Osteocyte (in vitro differentiated cells): ENCODE measurements around the gene LPCAT2. TPM values are rescaled to one million over a fixed set of nuclear protein-coding genes. Genes with fewer than 3 reads are reported as not detected.
"Not testable (repeated sequence)": the region's sequence is repeated elsewhere in the genome, so short reads cannot be mapped to it uniquely, and the experiment has no call there.

Experiments
- DNase-seq: peaks from one replicate; pipeline ENCODE4 v3.0.0; 2021; ENCODE audit warnings: mixed read lengths; ENCODE audit not compliant: unreplicated experiment; ENCODE audit errors: extremely low spot score
- H3K27ac Mint-ChIP-seq: one replicate; pipeline ENCODE4 v1.8.0; 2021; ENCODE audit warnings: mild to moderate bottlenecking, mixed read lengths; ENCODE audit not compliant: unreplicated experiment
- H3K27me3 Mint-ChIP-seq: one replicate; pipeline ENCODE4 v1.8.0; 2021; ENCODE audit warnings: mixed read lengths; ENCODE audit not compliant: unreplicated experiment
- H3K36me3 Mint-ChIP-seq: one replicate; pipeline ENCODE4 v1.8.0; 2021; ENCODE audit warnings: mixed read lengths; ENCODE audit not compliant: unreplicated experiment
- H3K4me1 Mint-ChIP-seq: one replicate; pipeline ENCODE4 v1.8.0; 2021; ENCODE audit warnings: mixed read lengths; ENCODE audit not compliant: unreplicated experiment
- H3K4me3 Mint-ChIP-seq: one replicate; pipeline ENCODE4 v1.8.0; 2021; ENCODE audit warnings: mild to moderate bottlenecking, moderate library complexity, mixed read lengths; ENCODE audit not compliant: unreplicated experiment
- H3K9me3 Mint-ChIP-seq: one replicate; pipeline ENCODE4 v1.8.0; 2021; ENCODE audit warnings: mixed read lengths; ENCODE audit not compliant: unreplicated experiment
- total RNA-seq: library from RNA; stranded (reverse); gene quantifications from 2 replicates; pipeline ENCODE4 v1.2.1, GENCODE V29; 2021
- TF ChIP-seq, protein P1 (sequence below): fragments of 200-600 bp; sonication (generic); IDR thresholded peaks from 2 replicates; pipeline ENCODE4 v1.5.0; 2021; ENCODE audit warnings: antibody characterized with exemption, mild to moderate bottlenecking, moderate library complexity

Gene LPCAT2
- total RNA-seq, 1 donor from 2014 or later: 9.6 TPM

DNA sequence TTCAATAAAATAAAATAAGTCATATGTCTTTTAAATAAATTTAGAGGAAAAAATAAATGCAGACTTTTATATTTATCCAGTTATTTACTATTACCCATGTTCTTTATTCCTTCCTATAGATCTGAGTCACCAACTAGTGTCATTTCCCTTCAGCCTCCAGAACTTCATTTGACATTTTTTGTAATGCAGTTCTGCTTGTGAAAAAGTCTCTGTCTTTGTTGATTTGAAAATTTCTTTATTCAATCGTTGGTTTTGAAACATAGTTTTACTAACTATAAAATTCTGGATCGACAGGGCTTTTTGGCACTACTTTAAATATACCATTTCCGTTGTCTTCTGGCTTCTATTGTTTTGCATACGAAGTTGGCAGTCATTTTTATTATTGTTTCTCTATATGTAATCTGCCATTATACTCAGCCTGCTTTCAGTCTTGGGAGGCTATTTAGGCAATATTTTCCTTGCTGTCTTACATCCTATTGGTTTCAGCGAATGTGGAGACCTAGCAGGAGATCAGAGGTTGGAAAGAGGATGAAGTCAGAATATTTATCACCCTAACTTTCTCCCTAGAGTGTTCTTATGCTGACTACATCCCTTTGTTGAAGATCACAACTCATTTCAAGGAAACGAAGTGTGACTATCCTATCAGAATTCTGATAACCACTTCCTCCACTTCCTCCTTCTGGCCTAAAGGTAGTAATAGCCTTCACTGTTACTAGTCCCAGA is 104.9 kb downstream of the LPCAT2 start:
- Mint-ChIP-seq H3K4me1 (no peaks in the 10 kb centered on the region), H3K27ac (no peak overlapping the region), H3K27me3 (peaks cover 37% of the 10 kb centered on the region), H3K36me3 (no peaks in the 10 kb centered on the region), H3K9me3 (no peaks in the 10 kb centered on the region), H3K4me3 (no peak overlapping the region)
- no peak for DNase-seq
- TF ChIP-seq, protein P1, sequence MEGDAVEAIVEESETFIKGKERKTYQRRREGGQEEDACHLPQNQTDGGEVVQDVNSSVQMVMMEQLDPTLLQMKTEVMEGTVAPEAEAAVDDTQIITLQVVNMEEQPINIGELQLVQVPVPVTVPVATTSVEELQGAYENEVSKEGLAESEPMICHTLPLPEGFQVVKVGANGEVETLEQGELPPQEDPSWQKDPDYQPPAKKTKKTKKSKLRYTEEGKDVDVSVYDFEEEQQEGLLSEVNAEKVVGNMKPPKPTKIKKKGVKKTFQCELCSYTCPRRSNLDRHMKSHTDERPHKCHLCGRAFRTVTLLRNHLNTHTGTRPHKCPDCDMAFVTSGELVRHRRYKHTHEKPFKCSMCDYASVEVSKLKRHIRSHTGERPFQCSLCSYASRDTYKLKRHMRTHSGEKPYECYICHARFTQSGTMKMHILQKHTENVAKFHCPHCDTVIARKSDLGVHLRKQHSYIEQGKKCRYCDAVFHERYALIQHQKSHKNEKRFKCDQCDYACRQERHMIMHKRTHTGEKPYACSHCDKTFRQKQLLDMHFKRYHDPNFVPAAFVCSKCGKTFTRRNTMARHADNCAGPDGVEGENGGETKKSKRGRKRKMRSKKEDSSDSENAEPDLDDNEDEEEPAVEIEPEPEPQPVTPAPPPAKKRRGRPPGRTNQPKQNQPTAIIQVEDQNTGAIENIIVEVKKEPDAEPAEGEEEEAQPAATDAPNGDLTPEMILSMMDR: no peak

GRCh38 chr16:55615071-55615470 is 106.2 kb downstream of the LPCAT2 start:
- Mint-ChIP-seq H3K27me3 (peaks cover 34% of the 10 kb centered on the region), H3K4me3 (no peak overlapping the region), H3K4me1 (no peaks in the 10 kb centered on the region), H3K36me3 (no peaks in the 10 kb centered on the region), H3K27ac (no peak overlapping the region), H3K9me3 (no peaks in the 10 kb centered on the region)
- TF ChIP-seq, protein P1: no peak
- DNase-seq: no peak

- not testable (repeated sequence) for H3K9me3 Mint-ChIP-seq, H3K4me1 Mint-ChIP-seq
Measured at GRCh38 chr16:55615670-55616069, 106.8 kb downstream of the LPCAT2 start.

DNA sequence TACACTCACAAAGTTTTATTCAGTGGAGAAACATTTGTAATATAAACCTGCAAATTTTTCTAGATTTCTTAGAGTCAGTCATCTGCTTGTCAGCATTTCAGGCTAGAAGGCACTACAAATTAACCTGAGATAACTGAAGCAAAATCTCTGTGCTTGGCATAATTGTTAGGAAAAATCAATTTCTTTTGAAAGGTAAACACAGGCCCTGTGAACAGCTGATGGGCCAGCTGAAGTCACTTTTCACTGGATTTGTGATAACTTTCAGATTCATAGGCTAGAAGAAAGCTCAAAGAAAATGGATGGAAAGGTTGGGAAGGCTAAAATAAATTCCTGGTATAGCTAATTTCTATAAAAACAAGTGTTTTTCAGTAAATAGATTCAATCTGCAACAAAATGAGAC is 112.9 kb downstream of the LPCAT2 start:
- Mint-ChIP-seq H3K36me3 (no peaks in the 10 kb centered on the region), H3K27me3 (peaks cover 19% of the 10 kb centered on the region), H3K4me3 (no peak overlapping the region), H3K4me1 (no peaks in the 10 kb centered on the region), H3K27ac (no peak overlapping the region), H3K9me3 (no peaks in the 10 kb centered on the region)
- TF ChIP-seq, protein P1: no peak
- no peak for DNase-seq

More at GRCh38 chr16:55615670-55616069, 106.8 kb downstream of the LPCAT2 start:
- DNase-seq, H3K27ac Mint-ChIP-seq, H3K4me3 Mint-ChIP-seq, H3K36me3 Mint-ChIP-seq: not testable (repeated sequence)
- peaks cover 31% of the 10 kb centered on the region for H3K27me3 Mint-ChIP-seq

DNA sequence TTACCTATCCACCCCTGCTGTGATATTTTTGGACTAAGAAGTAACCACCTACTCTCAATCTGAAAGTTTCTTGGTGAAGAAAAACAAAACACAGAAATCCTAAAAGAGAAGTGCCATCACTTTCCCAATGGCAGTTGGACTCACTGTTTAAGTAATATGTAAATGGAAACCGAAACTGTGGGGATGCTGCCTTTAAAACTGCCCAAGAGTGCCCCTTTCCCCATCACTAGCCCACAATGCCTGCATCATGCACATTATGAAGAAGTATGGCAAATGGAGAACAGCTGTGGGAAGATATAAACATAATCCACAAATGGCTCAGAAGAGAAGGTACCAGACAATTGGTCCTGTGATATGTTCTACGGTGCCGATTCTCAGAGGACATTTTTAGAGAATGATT is 113.4 kb downstream of the LPCAT2 start:
- Mint-ChIP-seq H3K9me3 (no peaks in the 10 kb centered on the region), H3K4me3 (no peak overlapping the region), H3K27ac (no peak overlapping the region), H3K36me3 (no peaks in the 10 kb centered on the region), H3K4me1 (no peaks in the 10 kb centered on the region), H3K27me3 (peaks cover 17% of the 10 kb centered on the region)
- no peak for DNase-seq
- TF ChIP-seq, protein P1: no peak
